GM21619 (cell line): ENCODE results near the gene NBR1.
A peak's percentile ranks its signal among the peaks of the same experiment; 100 is the strongest.
"Not testable (repeated sequence)": the region's sequence is repeated elsewhere in the genome, so short reads cannot be mapped to it uniquely, and the experiment has no call there.

ENCODE experiments used
- ATAC-seq: cut with Tn5 transposase; IDR thresholded peaks from one replicate; pipeline ENCODE4 v1.9.1; 2021; ENCODE audit not compliant: unreplicated experiment

NBR1 gene

DNA sequence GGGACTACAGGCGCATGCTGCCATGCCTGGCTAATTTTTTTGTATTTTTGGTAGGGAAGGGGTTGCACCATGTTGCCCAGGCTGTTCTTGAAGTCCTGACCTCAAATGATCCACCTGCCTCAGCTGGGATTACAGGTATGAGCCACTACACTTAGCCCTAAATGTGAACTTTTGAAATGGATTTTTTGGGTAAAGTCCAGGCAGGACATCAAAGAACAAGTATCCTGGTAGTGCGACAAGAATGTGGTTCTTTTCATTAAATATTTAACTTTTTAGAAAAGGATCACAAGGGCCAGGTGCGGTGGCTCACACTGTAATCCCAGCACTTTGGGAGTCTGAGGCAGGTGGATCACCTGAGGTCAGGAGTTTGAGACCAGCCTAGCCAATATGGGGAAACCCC lies 15.3 kb upstream of the NBR1 start:
- ATAC-seq, result no peak

DNA sequence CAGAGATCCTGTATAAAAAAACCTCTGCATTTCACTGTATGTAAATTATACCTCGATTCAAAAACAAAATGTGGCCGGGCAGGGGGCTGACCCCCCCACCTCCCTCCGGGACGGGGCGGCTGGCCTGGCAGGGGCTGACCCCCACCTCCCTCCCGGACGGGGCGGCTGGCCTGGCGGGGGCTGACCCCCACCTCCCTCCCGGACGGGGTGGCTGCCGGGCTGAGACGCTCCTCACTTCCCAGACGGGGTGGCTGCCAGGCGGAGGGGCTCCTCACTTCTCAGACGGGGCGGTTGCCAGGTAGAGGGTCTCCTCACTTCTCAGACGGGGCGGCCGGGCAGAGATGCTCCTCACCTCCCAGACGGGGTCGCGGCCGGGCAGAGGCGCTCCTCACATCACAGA lies 11.8 kb upstream of the NBR1 start:
- ATAC-seq, result not testable (repeated sequence)

DNA sequence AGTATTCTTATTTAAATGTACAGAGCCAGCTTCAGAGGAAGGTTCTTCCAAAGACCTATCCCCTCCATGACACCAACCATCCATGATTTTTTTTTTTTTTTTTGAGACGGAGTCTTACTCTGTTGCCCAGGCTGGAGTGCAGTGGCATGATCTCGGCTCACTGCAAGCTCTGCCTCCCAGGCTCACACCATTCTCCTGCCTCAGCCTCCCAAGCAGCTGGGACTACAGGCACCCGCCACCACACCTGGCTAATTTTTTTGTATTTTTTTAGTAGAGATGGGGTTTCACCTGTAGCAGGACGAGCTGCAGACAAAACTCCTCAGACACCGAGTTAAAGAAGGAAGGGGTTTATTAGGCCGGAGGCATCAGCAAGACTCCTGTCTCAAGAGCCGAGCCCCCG lies 11.1 kb upstream of the NBR1 start:
- not testable (repeated sequence) for ATAC-seq

DNA sequence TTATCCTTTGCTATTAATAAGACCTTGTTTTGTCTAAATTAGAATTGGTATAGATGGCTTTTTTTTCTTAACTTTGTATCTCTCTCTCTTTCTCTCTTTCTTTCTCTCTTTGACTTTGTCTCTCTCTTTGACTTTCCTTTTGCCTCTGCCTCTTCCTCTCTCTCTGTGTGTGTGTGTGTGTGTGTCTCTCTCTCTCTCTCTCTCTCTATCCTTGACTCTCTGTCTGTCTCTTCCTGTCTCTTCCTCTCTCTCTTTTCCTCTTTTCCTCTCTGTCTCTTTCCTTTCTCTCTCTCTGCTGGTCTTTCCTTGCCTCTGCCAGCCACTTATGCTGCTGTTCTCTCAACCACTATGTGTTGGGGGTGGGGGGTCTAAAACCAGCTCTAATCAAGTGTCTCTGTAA lies 5.0 kb upstream of the NBR1 start:
- not testable (repeated sequence) for ATAC-seq

DNA sequence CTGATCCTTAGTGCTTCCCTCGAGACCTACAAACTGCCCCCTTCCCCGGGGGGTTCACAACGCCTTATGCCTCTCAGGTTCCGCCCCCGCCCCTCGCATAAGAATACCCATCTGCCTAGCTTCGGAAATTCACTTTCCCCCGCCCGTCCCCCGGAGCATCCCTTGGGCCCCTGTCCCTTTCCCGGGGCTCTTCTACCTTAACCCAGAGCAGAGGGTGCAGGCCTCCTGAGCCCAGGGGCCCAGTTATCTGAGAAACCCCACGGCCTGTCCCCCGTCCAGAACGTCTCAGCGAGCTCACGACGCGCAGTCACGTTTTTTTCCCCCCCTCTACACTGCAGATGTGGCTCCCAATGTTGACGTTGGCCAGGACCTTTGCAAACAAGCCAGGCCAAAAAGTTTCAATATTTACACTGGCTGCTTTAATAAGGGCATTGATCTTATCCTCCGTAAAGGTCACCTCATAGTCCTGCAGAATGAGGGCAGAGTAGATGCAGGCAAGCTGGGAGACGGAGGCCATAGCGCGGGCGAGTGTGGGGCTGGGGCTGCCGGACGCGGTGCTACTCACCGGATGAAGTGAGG lies 1.4 kb upstream of the NBR1 start:
- peak; percentile 16 for ATAC-seq

DNA sequence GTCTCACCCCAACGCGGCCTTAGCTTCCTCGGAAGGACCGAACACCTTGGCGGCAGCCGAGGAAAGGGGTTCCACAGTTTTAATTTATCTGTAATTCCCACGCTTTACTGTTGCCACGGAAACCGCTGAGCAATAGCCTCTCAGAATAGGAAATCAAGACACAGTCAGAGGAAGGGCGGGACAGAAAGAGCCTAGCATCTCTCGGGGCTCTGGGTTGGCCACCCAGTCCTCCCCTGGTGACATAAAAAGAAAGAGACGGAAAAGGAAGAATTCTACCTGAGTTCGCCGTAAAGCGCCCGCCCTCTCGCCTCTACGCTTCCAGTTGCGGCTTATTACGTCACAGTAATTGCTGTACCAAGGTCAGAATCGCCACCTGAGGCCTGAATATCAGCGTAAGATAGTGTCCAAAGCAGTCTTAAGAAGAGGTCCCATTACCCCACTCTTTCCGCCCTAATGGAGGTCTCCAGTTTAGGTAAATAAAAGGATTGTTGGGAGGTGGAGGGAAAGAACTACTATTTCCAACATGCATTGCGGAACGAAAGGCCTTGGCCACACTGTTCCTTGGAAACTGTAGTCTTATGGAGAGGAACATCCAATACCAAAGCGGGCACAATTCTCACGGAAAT lies 761 bp upstream of the NBR1 start:
- peak; percentile 57 for ATAC-seq

DNA sequence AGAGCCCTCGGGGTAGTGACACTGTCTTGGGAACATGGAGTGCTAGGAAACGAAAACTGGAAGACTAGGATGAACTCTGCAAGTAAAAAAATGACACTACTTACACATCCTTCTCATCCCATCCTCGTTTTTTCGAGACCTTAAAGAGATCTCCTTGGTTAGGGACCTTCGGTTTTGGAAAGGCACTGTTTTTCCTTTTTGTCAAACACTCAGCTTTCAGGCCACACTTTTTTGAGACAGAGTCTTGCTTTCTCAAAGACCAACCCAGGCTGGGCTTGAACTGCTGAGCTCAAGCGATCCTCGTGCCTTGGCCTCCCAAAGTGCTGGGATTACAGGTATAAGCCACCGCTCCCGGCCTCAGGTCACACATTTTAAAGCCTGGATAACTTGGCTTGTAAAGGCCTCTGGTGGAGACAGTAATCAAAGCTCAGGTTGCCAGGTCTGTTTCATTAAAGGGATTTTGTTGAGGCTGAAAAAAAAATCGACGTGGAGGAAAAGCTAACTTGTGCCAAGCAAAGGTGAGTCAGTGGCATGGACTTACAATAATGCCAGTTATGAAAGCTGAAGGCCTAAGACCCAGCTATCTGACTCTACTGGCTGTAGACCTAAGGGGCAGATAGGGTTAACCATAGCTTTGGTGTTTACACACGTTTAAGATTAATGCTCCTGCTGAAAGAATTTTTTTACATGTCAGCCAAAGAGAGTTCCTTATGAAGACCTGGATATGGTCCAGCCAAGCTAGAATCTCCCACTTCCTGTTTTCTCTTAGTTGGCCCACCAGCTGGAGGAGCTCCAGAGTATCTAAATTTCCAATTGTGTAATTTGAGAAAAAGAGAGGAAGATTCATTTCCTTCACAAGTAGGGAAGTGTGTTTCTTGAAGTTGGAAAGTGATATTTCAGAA lies 823 bp downstream of the NBR1 start:
- ATAC-seq, result no peak

DNA sequence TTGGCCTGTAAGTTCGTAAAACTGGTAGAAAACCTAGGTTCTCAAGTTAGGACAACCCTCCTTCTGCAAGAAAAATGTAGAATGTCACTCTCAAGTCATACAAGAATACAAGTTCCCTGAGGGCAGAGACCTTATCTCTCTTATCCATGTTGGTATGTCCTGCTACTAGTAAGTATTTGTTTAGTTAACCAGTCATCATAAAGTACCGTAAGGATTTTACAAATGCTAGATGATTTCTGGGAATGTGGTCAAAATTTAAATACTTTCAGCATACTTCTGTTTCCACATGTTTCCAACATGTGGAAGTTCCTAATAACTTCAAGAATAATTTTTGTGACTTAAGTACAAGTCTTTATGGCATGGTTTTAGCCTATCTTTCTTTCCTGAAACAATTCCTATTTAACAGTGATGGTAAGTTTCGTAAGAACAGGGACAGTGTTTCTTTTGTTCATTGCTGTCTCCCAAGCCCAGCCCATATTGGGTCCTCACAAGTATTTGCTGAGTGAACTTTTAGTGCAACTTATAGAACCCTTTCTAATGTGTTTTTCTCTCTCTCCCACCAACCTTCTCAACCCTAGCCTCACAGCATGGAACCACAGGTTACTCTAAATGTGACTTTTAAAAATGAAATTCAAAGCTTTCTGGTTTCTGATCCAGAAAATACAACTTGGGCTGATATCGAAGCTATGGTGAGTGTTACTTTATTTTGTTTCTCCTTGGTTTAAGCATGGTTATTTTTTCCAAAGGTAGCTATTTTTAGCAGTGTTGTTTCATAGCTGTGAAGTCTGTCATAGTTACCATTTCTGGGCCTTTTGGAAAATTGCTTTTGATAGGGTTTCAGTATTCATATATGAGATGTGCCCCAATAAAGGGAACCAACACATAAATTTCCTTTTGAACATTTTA lies 4.5 kb downstream of the NBR1 start:
- ATAC-seq, result no peak

DNA sequence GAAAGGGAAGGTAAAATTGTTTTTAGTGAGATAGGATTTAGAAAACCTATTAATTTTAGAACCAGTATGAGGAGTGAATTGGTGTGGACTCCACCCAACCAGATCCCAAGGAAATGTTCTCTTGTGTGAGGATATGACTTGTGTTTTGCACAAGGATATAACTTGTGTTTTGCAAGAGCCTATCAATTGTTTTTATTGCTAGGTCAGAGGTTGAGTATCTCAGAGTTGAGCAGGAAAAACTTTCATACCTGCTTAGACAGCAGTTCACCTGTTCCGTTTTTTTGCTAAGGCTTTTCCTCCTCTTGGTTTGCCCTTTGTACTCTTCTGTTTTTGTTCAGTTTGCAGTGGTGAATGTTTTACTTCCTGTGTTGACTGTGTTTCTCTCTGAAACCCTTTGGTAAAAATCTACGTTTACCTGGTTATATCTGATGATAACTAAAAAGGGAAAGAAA lies 5.1 kb downstream of the NBR1 start:
- ATAC-seq, result no peak

DNA sequence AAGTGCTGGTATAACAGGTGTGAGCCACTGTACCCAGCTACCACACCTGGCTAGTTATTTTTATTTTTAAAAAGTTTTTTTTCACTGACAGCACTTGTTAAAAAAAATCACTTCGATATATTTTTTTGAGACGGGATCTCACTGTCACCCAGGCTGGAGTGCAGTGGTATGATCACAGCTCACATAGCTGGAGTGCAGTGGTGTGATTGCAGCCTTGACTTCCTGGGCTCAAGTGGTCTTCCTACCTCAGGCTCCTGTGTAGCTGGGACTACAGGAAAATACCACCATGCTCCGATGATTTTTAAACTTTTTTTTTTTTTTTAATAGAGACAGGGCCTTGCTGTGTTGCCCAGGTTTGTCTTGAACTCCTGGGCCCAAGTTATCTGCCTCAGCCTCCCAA lies 12.9 kb downstream of the NBR1 start:
- no peak for ATAC-seq

DNA sequence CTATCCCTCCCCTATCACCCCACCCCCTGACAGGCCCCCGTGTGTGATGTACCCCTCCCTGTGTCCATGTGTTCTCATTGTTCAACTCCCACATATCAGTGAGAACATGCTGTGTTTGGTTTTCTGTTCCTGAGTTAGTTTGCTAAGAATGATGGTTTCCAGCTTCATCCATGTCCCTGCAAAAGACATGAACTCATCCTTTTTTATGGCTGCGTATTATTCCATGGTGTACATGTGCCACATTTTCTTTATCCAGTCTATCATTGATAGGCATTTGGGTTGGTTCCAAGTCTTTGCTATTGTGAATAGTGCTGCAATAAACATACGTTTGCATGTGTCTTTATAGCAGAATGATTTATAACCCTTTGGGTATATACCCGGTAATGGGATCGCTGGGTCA lies 15.6 kb downstream of the NBR1 start:
- not testable (repeated sequence) for ATAC-seq

DNA sequence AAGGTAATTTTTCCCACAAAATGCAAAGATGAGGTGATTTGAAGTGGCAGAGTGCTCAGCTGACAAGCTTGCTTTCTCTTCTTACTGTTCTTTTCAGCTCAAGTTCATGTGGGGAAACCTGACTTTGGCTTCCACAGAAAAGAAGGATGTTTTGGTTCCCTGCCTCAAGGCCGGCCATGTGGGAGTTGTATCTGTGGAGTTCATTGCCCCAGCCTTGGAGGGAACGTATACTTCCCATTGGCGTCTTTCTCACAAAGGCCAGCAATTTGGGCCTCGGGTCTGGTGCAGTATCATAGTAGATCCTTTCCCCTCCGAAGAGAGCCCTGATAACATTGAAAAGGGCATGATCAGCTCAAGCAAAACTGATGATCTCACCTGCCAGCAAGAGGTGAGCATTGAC lies 22.2 kb downstream of the NBR1 start:
- ATAC-seq, result no peak

DNA sequence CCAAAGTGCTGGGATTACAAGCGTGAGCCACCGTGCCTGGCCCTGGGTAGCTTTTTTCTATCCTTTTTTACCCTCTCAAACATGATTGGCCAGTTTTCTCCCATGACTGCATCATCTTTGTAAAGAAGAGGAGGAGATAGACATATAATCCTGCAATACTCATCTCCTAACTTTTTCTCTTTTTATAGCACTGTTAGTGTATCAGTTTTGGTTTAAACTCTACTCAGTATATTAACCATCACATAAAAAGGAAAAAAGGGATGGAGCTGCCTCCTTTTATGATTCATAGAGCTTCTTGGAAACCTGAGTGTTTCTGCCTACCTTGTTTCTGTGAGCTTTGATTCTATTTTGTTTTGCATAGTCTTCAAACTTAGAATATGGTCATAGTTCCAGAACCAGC lies 28.6 kb downstream of the NBR1 start:
- ATAC-seq, result no peak

DNA sequence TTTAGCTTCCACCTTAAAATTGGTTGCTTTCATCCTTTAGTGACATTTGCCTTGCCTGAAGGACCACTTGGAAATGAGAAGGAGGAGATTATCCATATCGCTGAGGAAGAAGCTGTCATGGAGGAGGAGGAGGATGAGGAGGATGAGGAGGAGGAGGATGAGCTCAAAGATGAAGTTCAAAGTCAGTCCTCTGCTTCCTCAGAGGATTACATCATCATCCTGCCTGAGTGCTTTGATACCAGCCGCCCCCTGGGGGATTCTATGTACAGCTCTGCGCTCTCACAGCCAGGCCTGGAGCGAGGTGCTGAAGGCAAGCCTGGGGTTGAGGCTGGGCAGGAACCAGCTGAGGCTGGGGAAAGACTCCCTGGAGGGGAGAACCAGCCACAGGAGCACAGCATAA lies 29.1 kb downstream of the NBR1 start:
- ATAC-seq, result no peak

DNA sequence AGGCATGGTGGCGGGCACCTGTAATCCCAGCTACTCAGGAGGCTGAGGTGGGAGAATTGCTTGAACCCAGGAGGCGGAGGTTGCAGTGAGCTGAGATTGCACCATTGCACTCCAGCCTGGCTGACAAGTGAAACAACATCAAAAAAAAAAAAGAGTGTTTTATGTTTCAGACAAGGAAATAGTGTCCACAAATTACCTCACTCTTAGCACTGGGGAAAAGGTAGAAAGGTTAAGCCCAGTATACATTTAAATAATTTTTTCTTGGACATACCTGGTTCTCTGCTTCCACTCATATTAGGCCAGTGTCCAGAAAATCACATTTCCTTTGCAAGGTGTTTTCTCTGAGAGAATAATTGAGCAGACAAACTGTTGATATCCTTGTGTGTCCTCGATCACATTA lies 32.0 kb downstream of the NBR1 start:
- ATAC-seq, result not testable (repeated sequence)

DNA sequence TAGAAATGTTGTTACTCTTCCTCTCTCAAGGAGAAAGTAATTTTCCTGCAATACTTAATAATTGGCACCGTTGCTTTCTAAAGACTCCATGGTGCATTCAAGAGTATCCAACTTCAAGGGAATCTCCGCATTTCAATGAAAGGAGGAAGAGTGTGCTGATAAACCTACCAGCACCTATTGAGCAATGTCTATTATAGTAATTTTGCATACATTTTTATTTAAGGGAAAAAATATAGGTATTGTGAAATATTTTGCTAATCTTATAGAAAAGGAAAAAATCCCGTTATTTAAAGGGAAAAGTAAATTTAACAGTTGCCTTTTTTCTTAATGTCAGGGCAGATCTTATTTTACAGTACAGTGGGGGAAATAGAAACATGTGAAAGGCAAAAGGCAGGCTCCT lies 39.6 kb downstream of the NBR1 start:
- ATAC-seq, result no peak

DNA sequence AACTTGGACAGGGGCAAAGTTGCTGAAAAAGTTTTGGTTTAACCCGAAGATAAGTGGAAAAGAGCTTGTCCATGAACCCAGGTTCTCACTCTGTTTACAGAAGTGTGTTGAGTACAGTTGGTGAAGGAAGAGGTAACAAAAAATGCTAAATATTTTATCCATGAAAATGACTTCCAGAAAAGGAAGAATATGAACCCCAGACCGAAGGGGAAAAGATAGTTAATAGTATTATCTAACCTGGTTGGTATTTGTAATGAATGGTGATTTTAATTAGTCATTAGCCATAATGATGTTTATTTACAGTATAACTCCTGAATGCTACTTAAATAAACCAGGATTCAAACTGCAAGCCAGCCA lies 40.1 kb downstream of the NBR1 start:
- no peak for ATAC-seq

DNA sequence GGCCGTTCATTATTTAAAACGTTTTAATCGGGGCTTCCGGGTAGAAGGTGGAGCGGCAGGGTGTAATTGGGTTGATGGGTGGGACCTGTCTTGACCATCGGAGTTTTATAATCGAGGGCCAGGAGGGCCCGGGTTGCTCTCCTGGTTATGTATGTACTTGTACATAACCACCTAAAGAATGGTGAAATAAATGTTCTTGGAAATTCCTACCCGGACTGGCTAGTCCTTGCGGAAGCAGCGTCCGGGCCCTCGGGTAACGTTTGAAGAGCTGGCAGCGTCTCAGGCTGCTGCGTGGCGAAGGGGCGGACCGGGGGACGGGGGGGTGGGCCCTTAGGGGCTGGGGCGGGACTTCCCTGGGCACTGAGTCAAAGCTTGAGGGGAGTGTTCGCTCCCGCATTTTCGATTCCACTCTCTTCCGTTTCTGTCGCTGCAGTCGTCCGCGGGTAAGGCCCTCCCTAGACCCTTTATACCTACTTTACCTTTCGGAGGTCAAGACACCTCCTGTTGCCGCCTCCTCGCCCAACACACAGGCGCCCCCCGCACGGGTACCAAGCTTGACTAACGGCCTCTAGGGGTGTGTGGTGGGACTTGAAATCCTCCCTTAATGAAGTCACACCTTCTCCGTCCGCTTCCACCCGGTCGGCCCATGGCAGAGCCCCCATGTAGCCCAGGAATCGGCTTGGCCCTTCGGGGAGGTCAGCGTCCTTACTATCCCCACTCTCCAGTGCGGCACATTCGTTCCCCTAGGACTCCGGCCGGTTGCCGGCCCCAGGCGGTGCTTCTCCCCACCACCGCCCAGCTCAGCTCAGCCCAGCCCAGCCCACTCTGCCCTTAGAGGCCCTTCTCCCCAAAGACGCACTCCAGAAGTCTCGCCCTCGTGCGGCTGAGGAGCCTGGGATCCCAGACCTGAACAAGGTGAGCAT lies 40.7 kb downstream of the NBR1 start, which contains the start of gene TMEM106A:
Gene TMEM106A, plus strand, starts transcription at position 396 of the 923 bp plus-strand sequence. CDS start 1,167 bp downstream, outside the sequence.
- peak; percentile 70 for ATAC-seq

DNA sequence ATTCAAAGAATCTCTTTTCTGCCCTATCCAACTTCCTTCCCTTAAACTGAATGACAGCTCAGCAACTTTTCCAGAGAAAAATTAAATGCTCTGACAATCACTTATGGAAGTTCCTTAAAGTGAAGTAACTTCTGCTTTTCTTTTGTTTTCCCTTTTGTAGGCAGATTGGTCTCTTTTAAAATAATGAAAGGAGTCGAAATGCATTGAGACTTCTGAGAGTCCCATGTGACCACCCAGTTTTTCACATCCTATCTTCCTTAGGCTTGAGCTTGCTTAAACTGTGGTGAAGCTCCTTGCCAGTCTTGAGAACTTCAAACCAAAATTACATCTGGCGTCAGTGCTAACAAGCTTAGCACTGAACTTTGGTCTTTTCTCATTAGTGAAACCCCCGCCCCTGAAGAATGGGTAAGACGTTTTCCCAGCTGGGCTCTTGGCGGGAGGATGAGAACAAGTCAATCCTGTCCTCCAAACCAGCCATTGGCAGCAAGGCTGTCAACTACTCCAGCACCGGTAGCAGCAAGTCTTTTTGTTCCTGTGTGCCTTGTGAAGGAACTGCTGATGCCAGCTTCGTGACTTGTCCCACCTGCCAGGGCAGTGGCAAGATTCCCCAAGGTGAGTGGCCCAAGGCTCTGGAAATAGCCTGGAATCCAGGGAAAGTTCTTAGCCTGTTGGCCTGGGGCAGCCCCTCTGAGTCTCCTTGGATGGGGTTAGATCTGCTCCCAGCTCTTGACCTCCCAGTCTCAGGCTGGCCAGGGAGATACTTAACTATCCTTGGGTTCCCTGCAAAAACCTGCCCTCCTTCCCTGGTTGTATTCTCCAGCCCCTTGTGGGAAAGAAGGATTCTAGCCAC lies 41.9 kb downstream of the NBR1 start:
- no peak for ATAC-seq
